ENCODE data around the gene SERTAD4.
"Not testable (repeated sequence)": the region's sequence is repeated elsewhere in the genome, so short reads cannot be mapped to it uniquely, and the experiment has no call there.

Gene SERTAD4

DNA sequence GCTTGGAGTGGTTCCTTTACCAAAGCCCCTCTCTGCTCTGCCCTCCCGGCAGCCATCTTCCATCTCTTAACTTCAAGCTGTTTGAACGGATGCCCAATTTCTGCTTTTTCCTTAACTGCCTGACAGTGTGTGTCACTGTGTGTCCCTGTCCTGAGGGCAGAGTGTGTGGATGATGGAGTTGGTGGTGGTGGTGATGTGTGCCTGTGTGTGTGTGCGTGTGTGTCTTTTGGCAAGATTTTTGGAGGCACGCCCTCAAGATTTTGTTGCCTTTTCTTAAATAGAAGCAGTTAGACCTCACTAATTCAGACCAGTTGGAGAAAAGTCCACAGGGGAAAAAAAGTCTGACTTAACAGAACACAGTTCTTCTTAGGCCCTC lies 30.3 kb downstream of the SERTAD4 start:
- H3K27ac ChIP-seq = no peak overlapping the region
- H3K27me3 ChIP-seq = peaks cover 18% of the 10 kb centered on the region

DNA sequence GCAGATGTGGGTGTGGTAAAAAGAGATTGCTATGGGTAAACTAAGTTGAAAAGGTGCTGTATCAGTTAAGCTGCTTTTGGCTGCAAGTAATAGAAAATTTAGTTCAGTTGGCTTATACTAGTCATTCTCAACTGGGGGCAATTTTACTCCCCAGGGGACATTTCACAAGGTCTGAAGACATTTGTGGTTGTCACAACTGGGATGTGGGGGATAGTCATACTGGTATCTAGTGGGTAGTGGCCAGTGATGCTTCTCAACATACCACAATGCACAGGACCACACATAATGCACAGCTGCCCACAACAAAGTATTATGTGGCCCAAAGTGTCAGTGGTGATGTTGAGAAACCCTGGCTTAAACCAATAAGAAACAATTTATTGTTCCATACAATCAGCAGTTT lies 31.4 kb downstream of the SERTAD4 start:
- no peak overlapping the region for H3K27ac ChIP-seq
- H3K4me3 ChIP-seq (ENCODE audit: low read depth in 1 of 2, low read length in 1 of 2) = no peak overlapping the region
- no peaks in the 10 kb centered on the region for H3K9me3 ChIP-seq
- H3K27me3 ChIP-seq = peaks cover 12% of the 10 kb centered on the region
- TF ChIP-seq, protein P1, sequence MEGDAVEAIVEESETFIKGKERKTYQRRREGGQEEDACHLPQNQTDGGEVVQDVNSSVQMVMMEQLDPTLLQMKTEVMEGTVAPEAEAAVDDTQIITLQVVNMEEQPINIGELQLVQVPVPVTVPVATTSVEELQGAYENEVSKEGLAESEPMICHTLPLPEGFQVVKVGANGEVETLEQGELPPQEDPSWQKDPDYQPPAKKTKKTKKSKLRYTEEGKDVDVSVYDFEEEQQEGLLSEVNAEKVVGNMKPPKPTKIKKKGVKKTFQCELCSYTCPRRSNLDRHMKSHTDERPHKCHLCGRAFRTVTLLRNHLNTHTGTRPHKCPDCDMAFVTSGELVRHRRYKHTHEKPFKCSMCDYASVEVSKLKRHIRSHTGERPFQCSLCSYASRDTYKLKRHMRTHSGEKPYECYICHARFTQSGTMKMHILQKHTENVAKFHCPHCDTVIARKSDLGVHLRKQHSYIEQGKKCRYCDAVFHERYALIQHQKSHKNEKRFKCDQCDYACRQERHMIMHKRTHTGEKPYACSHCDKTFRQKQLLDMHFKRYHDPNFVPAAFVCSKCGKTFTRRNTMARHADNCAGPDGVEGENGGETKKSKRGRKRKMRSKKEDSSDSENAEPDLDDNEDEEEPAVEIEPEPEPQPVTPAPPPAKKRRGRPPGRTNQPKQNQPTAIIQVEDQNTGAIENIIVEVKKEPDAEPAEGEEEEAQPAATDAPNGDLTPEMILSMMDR (IDR thresholded peaks at IDR 0.05) = no peak
- H3K36me3 ChIP-seq = no peaks in the 10 kb centered on the region
- H3K4me1 ChIP-seq (ENCODE audit: control insufficient read depth in 1 of 2, insufficient read depth in 1 of 2, low read depth in 1 of 2, low read length in 1 of 2) = no peaks in the 10 kb centered on the region

More for the DNA sequence above, 30.3 kb downstream of the SERTAD4 start:
- no peaks in the 10 kb centered on the region for H3K36me3 ChIP-seq
- no peaks in the 10 kb centered on the region for H3K9me3 ChIP-seq
- no peaks in the 10 kb centered on the region for H3K4me1 ChIP-seq (ENCODE audit: control insufficient read depth in 1 of 2, insufficient read depth in 1 of 2, low read depth in 1 of 2, low read length in 1 of 2)
- no peak overlapping the region for H3K4me3 ChIP-seq (ENCODE audit: low read depth in 1 of 2, low read length in 1 of 2)
- TF ChIP-seq, protein P1 (IDR thresholded peaks at IDR 0.05) = no peak

DNA sequence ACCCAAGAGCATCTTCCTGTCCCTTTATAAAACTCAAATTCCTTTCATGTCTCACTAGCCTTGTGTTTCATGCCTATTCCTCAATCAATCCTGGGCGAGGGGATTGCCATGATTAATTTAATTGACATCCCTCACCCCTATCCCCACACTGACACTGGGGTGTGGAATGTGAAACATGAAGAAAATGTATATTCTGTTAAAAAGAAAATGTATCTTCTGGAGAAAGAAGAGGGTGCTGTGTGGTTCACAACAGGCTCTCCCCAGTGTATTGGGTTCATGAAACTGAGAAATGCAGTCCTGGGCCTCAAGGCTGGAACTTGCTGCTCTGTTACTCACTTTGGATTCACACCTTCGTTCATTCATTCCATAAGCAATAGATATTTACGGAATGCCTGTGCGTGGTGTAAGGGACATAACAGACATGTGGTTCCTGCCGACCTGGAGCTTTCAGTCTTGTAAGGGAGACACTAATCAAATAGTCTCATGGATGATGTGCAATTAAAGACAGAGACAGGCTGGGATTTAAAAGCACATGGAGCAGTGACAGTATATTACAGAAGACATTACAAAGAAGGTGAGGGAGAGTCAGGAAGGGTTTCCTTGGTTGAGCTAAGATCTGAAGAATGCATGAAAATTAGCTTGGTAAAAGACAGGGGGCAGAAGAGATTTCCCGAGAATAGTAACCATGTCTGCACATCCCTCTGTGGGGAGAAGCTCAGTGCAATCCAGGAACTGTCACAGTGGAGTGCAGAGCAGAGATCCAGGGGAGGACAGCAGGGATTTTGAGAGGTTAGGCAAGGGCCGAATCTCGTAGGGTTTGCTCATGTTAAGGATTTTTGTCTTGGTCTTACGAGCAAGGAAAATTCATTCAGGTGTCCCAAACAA lies 32.1 kb downstream of the SERTAD4 start:
- TF ChIP-seq, protein P1 (IDR thresholded peaks at IDR 0.05) = no peak
- no peaks in the 10 kb centered on the region for H3K4me1 ChIP-seq (ENCODE audit: control insufficient read depth in 1 of 2, insufficient read depth in 1 of 2, low read depth in 1 of 2, low read length in 1 of 2)

GRCh38 chr1:210265392-210265955 lies 32.9 kb downstream of the SERTAD4 start:
- H3K36me3 ChIP-seq; H3K27me3 ChIP-seq; H3K27ac ChIP-seq; H3K9me3 ChIP-seq; H3K4me3 ChIP-seq (ENCODE audit: low read depth in 1 of 2, low read length in 1 of 2); H3K4me1 ChIP-seq (ENCODE audit: control insufficient read depth in 1 of 2, insufficient read depth in 1 of 2, low read depth in 1 of 2, low read length in 1 of 2): not testable (repeated sequence)

More for the DNA sequence above, 32.1 kb downstream of the SERTAD4 start:
- Histone ChIP-seq H3K36me3 (no peaks in the 10 kb centered on the region), H3K27me3 (peaks cover 11% of the 10 kb centered on the region), H3K4me3 (ENCODE audit: low read depth in 1 of 2, low read length in 1 of 2) (no peak overlapping the region), H3K27ac (no peak overlapping the region), H3K9me3 (no peaks in the 10 kb centered on the region)

DNA sequence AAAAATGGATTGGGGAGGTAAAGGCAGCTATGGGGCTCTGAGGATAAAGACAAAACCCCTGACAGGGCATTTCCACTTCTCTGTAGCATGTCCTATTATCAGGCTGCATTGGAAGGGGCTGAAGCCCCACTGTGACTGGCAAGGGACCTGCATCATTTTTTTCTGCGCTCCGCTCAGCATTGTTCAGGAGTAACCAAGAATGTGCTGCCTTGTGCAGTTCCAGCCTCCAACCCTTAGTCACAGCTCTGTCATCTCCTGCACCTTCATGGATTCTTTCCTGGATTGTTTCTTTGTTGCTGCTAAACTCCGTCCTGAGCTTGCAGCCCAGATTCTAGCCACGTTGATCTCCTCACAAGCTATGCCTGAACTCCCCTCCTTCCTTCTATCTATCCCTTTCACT lies 37.4 kb downstream of the SERTAD4 start:
- no peak overlapping the region for H3K27ac ChIP-seq
- TF ChIP-seq, protein P1 (IDR thresholded peaks at IDR 0.05) = no peak

GRCh38 chr1:210272666-210273065 lies 40.1 kb downstream of the SERTAD4 start:
- Histone ChIP-seq H3K27ac (no peak overlapping the region), H3K27me3 (peaks cover 21% of the 10 kb centered on the region), H3K9me3 (no peaks in the 10 kb centered on the region), H3K36me3 (no peaks in the 10 kb centered on the region), H3K4me1 (ENCODE audit: control insufficient read depth in 1 of 2, insufficient read depth in 1 of 2, low read depth in 1 of 2, low read length in 1 of 2) (no peaks in the 10 kb centered on the region), H3K4me3 (ENCODE audit: low read depth in 1 of 2, low read length in 1 of 2) (no peak overlapping the region)
- TF ChIP-seq, protein P1 (IDR thresholded peaks at IDR 0.05) = no peak

More for the DNA sequence above, 37.4 kb downstream of the SERTAD4 start:
- Histone ChIP-seq H3K36me3 (no peaks in the 10 kb centered on the region), H3K27me3 (peaks cover 16% of the 10 kb centered on the region), H3K4me3 (ENCODE audit: low read depth in 1 of 2, low read length in 1 of 2) (no peak overlapping the region), H3K4me1 (ENCODE audit: control insufficient read depth in 1 of 2, insufficient read depth in 1 of 2, low read depth in 1 of 2, low read length in 1 of 2) (no peaks in the 10 kb centered on the region), H3K9me3 (no peaks in the 10 kb centered on the region)
